DND-41 (cell line): Measurements from ENCODE around the gene KPTN.

Experiments
- CTCF ChIP-seq: IDR thresholded peaks from 2 replicates; pipeline ENCODE4 v1.5.1; 2012; ENCODE audit warnings: borderline replicate concordance, low read length, moderate library complexity, mild to moderate bottlenecking; ENCODE audit not compliant: poor library complexity, severe bottlenecking; ENCODE audit errors: extremely low read depth
- EZH2 ChIP-seq: IDR thresholded peaks from 3 replicates; pipeline ENCODE4 v1.6.1; 2012; ENCODE audit warnings: borderline replicate concordance, low read depth, mild to moderate bottlenecking, moderate library complexity, low read length, inconsistent platforms; ENCODE audit not compliant: severe bottlenecking

- TF ChIP-seq CTCF, result no peak
- TF ChIP-seq EZH2, result no peak
Observed at GRCh38 chr19:47495478-47496372, 11.7 kb upstream of the KPTN start.
